SU-DHL-6 (cell line): ENCODE data around the gene LRPAP1.
"Not testable (repeated sequence)": the region's sequence is repeated elsewhere in the genome, so short reads cannot be mapped to it uniquely, and the experiment has no call there.

Source experiments
- H2AFZ ChIP-seq: fragments of 200-600 bp; sonication (generic); 2 replicates; pipeline ENCODE4 v1.6.1; 2014; ENCODE audit warnings: low read depth, mild to moderate bottlenecking, moderate library complexity, mixed read lengths, antibody characterized with exemption, low read length; ENCODE audit not compliant: severe bottlenecking
- H3F3A ChIP-seq: fragments of 200-600 bp; shearing (Covaris generic); 2 replicates; pipeline ENCODE4 v1.6.0; 2016; ENCODE audit warnings: antibody characterized with exemption, mild to moderate bottlenecking; ENCODE audit not compliant: insufficient read depth
- H3K27ac ChIP-seq: fragments of 200-600 bp; sonication (generic); 2 replicates; pipeline ENCODE4 v1.5.1; 2016; ENCODE audit warnings: low read depth, mild to moderate bottlenecking, low read length, moderate library complexity, mixed read lengths
- H3K27me3 ChIP-seq: fragments of 200-600 bp; sonication (generic), shearing (Covaris generic); 2 replicates; pipeline ENCODE4 v1.6.0; 2014; ENCODE audit warnings: mild to moderate bottlenecking, low read length
- H3K36me3 ChIP-seq: fragments of 200-600 bp; sonication (generic); 2 replicates; pipeline ENCODE4 v1.6.1; 2014; ENCODE audit warnings: mild to moderate bottlenecking, low read length, mixed read lengths
- H3K4me2 ChIP-seq: fragments of 300-600, 200-600 bp; shearing (Covaris generic), sonication (generic); 2 replicates; pipeline ENCODE4 v1.6.0; 2014; ENCODE audit warnings: low read length, low read depth, mild to moderate bottlenecking; ENCODE audit not compliant: poor library complexity, severe bottlenecking
- H3K4me3 ChIP-seq: fragments of 200-600 bp; sonication (generic); 2 replicates; pipeline ENCODE4 v1.5.1; 2014; ENCODE audit warnings: antibody characterized with exemption, low read length, mild to moderate bottlenecking, mixed read lengths; ENCODE audit not compliant: insufficient read depth, poor library complexity, severe bottlenecking
- H3K79me2 ChIP-seq: fragments of 200-600 bp; sonication (generic); 2 replicates; pipeline ENCODE4 v1.6.1; 2014; ENCODE audit warnings: mild to moderate bottlenecking, low read length, moderate library complexity; ENCODE audit not compliant: insufficient read depth
- H3K9ac ChIP-seq: fragments of 200-600 bp; sonication (generic); 2 replicates; pipeline ENCODE4 v1.7.0; 2014; ENCODE audit warnings: mild to moderate bottlenecking, low read length
- H3K9me2 ChIP-seq: fragments of 200-600 bp; sonication (generic); replicated peaks from 2 replicates; pipeline ENCODE4 v1.6.1; 2014; ENCODE audit warnings: low read length; ENCODE audit not compliant: insufficient read depth
- H3K9me3 ChIP-seq: fragments of 200-600 bp; sonication (generic); 2 replicates; pipeline ENCODE4 v1.6.1; 2014; ENCODE audit warnings: low read length, mixed read lengths; ENCODE audit not compliant: insufficient read depth
- H4K20me1 ChIP-seq: fragments of 200-600 bp; sonication (generic); 2 replicates; pipeline ENCODE4 v1.6.1; 2014; ENCODE audit warnings: low read depth, mild to moderate bottlenecking, antibody characterized with exemption, low read length, moderate library complexity, mixed read lengths
- EZH2phosphoT487 ChIP-seq: fragments of 200-600 bp; sonication (generic), shearing (Covaris generic); conservative IDR thresholded peaks from 2 replicates; pipeline ENCODE4 v1.6.1; 2018; ENCODE audit warnings: mild to moderate bottlenecking, antibody characterized with exemption, low read length, moderate library complexity, mixed read lengths
- TF ChIP-seq, protein P1 (sequence below): fragments of 200-600 bp; sonication (generic); IDR thresholded peaks from one replicate; pipeline ENCODE4 v1.5.1; 2017; ENCODE audit warnings: antibody characterized with exemption, mild to moderate bottlenecking, low read length, moderate library complexity; ENCODE audit not compliant: insufficient read depth, poor library complexity, severe bottlenecking

Gene LRPAP1

DNA sequence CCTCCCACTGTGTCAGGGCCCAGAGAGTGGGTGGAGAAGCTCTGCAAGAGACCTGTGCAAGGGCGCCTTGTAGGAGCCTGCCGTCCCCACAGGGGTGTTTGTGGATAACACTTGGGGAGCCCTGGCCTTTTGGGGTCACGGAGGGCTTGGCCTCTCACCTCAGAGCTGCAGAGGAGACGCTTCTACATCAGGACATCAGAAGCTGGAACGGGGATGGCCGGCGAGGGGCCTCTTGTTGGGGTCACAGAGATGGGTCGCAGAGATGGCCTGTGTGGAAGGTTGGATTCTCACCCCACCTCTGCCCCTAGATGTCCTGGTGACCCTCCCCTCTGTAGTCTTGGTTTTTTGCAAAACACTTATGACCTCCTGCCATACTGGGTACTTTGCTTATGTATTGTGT, 13.1 kb upstream of the LRPAP1 start:
- not testable (repeated sequence) for H4K20me1 ChIP-seq, H3K79me2 ChIP-seq, H3K4me2 ChIP-seq, H3K27me3 ChIP-seq, H3K27ac ChIP-seq, H2AFZ ChIP-seq, H3F3A ChIP-seq, H3K9ac ChIP-seq, H3K4me3 ChIP-seq, H3K9me2 ChIP-seq, H3K36me3 ChIP-seq, H3K9me3 ChIP-seq

DNA sequence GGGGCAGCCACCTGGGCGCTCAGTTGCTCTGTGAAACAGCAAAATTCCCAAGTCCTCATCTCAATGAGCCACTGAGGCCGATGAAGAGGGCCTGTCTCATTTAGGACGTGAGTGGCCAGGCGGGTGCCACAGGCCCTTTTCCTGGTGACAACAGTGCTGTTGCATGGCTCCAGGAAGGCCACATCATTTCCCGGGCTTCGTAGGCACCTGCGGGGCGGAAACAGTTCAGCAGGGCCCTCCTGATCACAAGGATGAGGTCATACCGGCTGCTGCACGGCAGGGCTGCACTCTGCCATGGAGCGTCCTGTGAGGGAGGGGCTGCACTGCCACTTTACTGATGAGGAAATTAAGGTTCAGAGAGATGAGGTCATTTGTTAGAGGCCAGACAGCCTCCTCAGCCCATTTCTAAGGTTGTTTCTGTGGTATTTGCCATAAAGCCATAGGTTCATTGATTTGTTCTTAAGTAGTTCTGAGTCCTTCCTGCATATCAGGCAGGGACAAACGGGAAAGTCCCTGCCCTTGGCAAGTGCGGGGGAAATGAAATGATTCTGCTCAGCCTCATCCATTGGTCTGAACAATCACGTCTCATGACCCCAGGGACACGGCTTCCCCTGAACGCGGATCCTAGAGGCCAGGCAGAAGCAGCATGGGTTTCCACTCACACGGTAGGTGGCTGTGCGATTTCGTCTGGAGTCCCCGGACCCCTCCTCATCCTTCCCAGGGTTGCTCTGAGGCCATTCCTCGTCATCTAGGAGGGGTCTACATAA, 12.2 kb upstream of the LRPAP1 start:
- H3K9me3 ChIP-seq, H3K9me2 ChIP-seq, H3K4me3 ChIP-seq, H3K27ac ChIP-seq, H3K4me2 ChIP-seq, H3F3A ChIP-seq, H3K36me3 ChIP-seq, H3K79me2 ChIP-seq, H2AFZ ChIP-seq, H3K27me3 ChIP-seq, H3K9ac ChIP-seq, H4K20me1 ChIP-seq: not testable (repeated sequence)

DNA sequence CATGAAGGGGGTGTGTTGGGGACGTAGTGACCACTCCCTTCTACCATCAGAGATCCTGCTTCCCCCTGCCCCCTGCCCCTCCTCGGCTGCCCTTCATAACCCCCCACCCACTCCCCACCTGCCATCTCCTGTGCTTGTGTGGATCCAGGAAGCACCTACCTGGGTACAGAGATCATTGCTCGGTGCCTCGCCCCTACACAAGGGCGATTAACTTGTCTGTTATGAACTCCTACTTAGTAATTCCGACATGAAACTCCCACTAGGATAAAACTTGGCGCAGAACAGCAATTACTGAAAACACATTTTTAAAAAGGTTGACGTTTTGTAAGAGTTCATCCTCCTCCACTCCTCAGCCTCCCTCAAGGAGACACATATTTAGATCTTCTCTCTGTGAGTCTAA, 11.2 kb upstream of the LRPAP1 start:
- H3K9me3 ChIP-seq, H3K4me2 ChIP-seq, H3K9ac ChIP-seq, H2AFZ ChIP-seq, H3K36me3 ChIP-seq, H3F3A ChIP-seq, H3K9me2 ChIP-seq, H4K20me1 ChIP-seq, H3K27ac ChIP-seq, H3K27me3 ChIP-seq, H3K79me2 ChIP-seq, H3K4me3 ChIP-seq: not testable (repeated sequence)

DNA sequence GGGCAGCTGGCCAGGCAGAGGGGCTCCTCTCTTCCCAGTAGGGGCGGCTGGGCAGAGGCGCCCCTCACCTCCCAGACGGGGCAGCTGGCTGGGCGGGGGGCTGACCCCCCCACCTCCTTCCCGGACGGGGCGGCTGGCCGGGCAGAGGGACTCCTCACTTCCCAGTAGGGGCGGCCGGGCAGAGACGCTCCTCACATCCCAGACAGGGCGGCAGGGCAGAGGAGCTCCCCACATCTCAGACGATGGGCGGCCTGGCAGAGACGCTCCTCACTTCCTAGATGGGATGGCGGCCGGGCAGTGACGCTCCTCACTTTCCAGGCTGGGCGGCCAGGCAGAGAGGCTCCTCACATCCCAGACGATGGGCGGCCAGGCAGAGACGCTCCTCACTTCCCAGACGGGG, 6.7 kb upstream of the LRPAP1 start:
- H3K79me2 ChIP-seq, H3F3A ChIP-seq, H3K4me3 ChIP-seq, H3K27me3 ChIP-seq, H3K27ac ChIP-seq, H2AFZ ChIP-seq, H3K36me3 ChIP-seq, H3K9me2 ChIP-seq, H3K4me2 ChIP-seq, H4K20me1 ChIP-seq, H3K9me3 ChIP-seq, H3K9ac ChIP-seq: not testable (repeated sequence)

DNA sequence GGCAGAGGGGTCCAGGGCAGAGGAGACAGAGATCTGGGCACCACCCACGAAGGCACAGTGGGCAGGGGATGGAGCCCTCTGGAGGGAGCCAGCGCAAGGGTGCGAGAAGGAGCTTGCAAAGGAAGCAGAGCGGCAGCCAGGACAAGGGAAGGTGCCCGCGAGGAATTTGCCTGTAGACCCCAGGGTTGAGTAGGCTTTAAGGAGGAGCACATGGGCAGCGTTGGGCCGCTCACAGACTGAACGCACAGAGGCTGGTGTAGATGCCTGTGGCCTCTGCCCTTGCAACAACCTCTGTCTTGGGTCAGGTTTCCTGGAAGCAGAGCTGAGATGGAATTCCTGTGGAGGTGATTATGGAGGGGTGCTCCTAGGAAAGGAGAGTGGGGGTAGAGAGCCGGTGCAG, 3.6 kb upstream of the LRPAP1 start:
- not testable (repeated sequence) for H3K9me3 ChIP-seq, H3K9ac ChIP-seq, H3K4me2 ChIP-seq, H3K36me3 ChIP-seq, H4K20me1 ChIP-seq, H3K79me2 ChIP-seq, H3K9me2 ChIP-seq, H3K4me3 ChIP-seq, H3K27ac ChIP-seq, H3F3A ChIP-seq, H2AFZ ChIP-seq, H3K27me3 ChIP-seq

DNA sequence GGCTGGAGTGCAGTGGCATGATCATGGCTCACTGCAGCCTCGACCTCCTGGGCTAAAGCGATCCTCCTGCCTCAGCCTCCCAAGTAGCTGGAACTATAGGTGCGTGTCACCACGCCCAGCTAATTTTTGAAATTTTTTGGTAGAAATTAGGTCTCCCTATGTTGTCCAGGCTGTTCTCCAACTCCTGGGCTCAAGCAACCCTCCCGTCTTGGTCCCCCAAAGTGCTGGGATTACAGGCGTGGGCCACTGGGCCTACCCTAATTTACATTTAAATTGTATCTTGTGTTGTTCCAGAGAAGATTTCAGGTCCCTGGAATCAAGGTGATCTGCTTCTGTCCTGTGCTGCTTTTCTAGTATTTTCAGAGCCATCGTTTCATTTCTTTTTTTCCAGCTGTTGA, 1.2 kb upstream of the LRPAP1 start:
- no peak overlapping the region for H3K9ac ChIP-seq
- no peaks in the 10 kb centered on the region for H3K27me3 ChIP-seq

More for the DNA sequence above, 1.2 kb upstream of the LRPAP1 start:
- no peaks in the 10 kb centered on the region for H3K79me2 ChIP-seq
- no peaks in the 10 kb centered on the region for H3K9me3 ChIP-seq
- H3K36me3 ChIP-seq = no peaks in the 10 kb centered on the region
- H3K4me3 ChIP-seq = no peak overlapping the region
- no peak overlapping the region for H3K4me2 ChIP-seq
- no peaks in the 10 kb centered on the region for H4K20me1 ChIP-seq
- TF ChIP-seq EZH2phosphoT487 = no peak
- TF ChIP-seq, protein P1, sequence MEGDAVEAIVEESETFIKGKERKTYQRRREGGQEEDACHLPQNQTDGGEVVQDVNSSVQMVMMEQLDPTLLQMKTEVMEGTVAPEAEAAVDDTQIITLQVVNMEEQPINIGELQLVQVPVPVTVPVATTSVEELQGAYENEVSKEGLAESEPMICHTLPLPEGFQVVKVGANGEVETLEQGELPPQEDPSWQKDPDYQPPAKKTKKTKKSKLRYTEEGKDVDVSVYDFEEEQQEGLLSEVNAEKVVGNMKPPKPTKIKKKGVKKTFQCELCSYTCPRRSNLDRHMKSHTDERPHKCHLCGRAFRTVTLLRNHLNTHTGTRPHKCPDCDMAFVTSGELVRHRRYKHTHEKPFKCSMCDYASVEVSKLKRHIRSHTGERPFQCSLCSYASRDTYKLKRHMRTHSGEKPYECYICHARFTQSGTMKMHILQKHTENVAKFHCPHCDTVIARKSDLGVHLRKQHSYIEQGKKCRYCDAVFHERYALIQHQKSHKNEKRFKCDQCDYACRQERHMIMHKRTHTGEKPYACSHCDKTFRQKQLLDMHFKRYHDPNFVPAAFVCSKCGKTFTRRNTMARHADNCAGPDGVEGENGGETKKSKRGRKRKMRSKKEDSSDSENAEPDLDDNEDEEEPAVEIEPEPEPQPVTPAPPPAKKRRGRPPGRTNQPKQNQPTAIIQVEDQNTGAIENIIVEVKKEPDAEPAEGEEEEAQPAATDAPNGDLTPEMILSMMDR = no peak
- no peaks in the 10 kb centered on the region for H3K9me2 ChIP-seq
- H3F3A ChIP-seq = no peaks in the 10 kb centered on the region
- no peak overlapping the region for H3K27ac ChIP-seq
- no peak overlapping the region for H2AFZ ChIP-seq
